A549 (cell line): ENCODE results near the gene TCP10L. TPM values are rescaled to one million over a fixed set of nuclear protein-coding genes. Genes with fewer than 3 reads are reported as not detected.

Experiments
- ATAC-seq, 2 experiments: fragments of 200-7000 bp in 1 of 2; fragments of >200 bp in 1 of 2; cut with Nextera tagmentation in 1 of 2; cut with Tn5 transposase in 1 of 2; 3 replicates each; pipeline versions ENCODE4 v1.8.0 to v1.9.1; 2018 to 2020; ENCODE audit warnings: mild to moderate bottlenecking in 1 of 2, moderate library complexity in 1 of 2
- CTCF ChIA-PET: fragments of 300-600 bp; sonication (Branson Sonifier 250); formaldehyde crosslinking; extraction: SDS; loops from one replicate; lab custom pipeline; 2021; ENCODE audit warnings: antibody characterized with exemption, inconsistent platforms; lab: Yijun Ruan, JAX
- POLR2A ChIA-PET: fragments of 350-600 bp; formaldehyde crosslinking; extraction: SDS; loops from one replicate; lab custom pipeline; 2021; ENCODE audit warnings: antibody characterized with exemption, inconsistent platforms; lab: Yijun Ruan, JAX
- DNase-seq, 2 experiments: peaks; one replicate each; pipeline versions ENCODE4 v3.0.0 to v3.0.0-alpha.2; 2011 to 2016; ENCODE audit warnings: low read depth in 1 of 2, low spot score in 1 of 2
- FAIRE-seq: peaks from 2 replicates; lab custom pipeline; 2011; peaks lifted over from hg19 to GRCh38; lab: Jason Lieb, UNC
- H3K27ac ChIP-seq, 2 experiments: fragments of >200 bp; sonication (Bioruptor Twin); formaldehyde crosslinking; 3 replicates each; pipeline ENCODE4 v1.5.1; 2016 to 2017
- H3K4me1 ChIP-seq: fragments of >200 bp; sonication (Bioruptor Twin); formaldehyde crosslinking; 3 replicates; pipeline ENCODE4 v1.6.1; 2016
- H3K4me2 ChIP-seq: fragments of >200 bp; sonication (Bioruptor Twin); formaldehyde crosslinking; 3 replicates; pipeline ENCODE4 v1.6.1; 2016
- H3K4me3 ChIP-seq: fragments of >200 bp; sonication (Bioruptor Twin); formaldehyde crosslinking; 3 replicates; pipeline ENCODE4 v1.5.1; 2016
- H3K9me3 ChIP-seq: fragments of >200 bp; sonication (Bioruptor Twin); formaldehyde crosslinking; 3 replicates; pipeline ENCODE4 v1.6.1; 2016
- BCL3 ChIP-seq: fragments of >200 bp; sonication (Bioruptor Twin); formaldehyde crosslinking; IDR thresholded peaks from 3 replicates; pipeline ENCODE4 v1.6.1; 2016
- CBX8 ChIP-seq: fragments of 200-600 bp; sonication (generic); IDR thresholded peaks from 2 replicates; pipeline ENCODE4 v1.6.1; 2016
- CHD4 ChIP-seq: fragments of 200-600 bp; sonication (generic); IDR thresholded peaks from 2 replicates; pipeline ENCODE4 v1.6.1; 2016; ENCODE audit warnings: antibody characterized with exemption, mild to moderate bottlenecking, borderline replicate concordance
- EP300 ChIP-seq, 2 experiments: fragments of >200 bp; sonication (Bioruptor Twin); formaldehyde crosslinking; IDR thresholded peaks; 2 replicates in 1 of 2; 3 replicates in 1 of 2; pipeline ENCODE4 v1.6.1; 2016 to 2017
- FOSB ChIP-seq: fragments of 250-450 bp; sonication (Bioruptor Pico); IDR thresholded peaks from 2 replicates; pipeline ENCODE4 v1.5.0; 2020; ENCODE audit warnings: mild to moderate bottlenecking, moderate library complexity
- HEYL ChIP-seq: fragments of 250-450 bp; sonication (Bioruptor Pico); IDR thresholded peaks from 2 replicates; pipeline ENCODE4 v1.8.0; 2021; ENCODE audit warnings: mild to moderate bottlenecking, moderate library complexity
- HMGXB4 ChIP-seq: fragments of 250-450 bp; sonication (Bioruptor Pico); IDR thresholded peaks from 2 replicates; pipeline ENCODE4 v1.5.0; 2021; ENCODE audit warnings: mild to moderate bottlenecking, moderate library complexity, borderline replicate concordance
- JUN ChIP-seq, 2 experiments: fragments of >200 bp; sonication (Bioruptor Twin); formaldehyde crosslinking; IDR thresholded peaks; 2 replicates in 1 of 2; 3 replicates in 1 of 2; pipeline ENCODE4 v1.6.1; 2016 to 2017
- KDM1A ChIP-seq: fragments of 200-600 bp; sonication (generic); IDR thresholded peaks from 2 replicates; pipeline ENCODE4 v1.6.1; 2016; ENCODE audit warnings: low read depth, mild to moderate bottlenecking
- KDM5A ChIP-seq: fragments of 200-600 bp; sonication (generic); IDR thresholded peaks from 2 replicates; pipeline ENCODE4 v1.6.1; 2016; ENCODE audit warnings: antibody characterized with exemption, mild to moderate bottlenecking
- MAZ ChIP-seq: fragments of 150-350 bp; IDR thresholded peaks from 2 replicates; pipeline ENCODE4 v1.6.1; 2014; ENCODE audit warnings: antibody characterized with exemption, low read depth, low read length, borderline replicate concordance
- PHF8 ChIP-seq: fragments of 200-600 bp; sonication (generic); IDR thresholded peaks from 2 replicates; pipeline ENCODE4 v1.6.1; 2016; ENCODE audit warnings: low read depth, mild to moderate bottlenecking, antibody characterized with exemption, moderate library complexity, borderline replicate concordance
- REST ChIP-seq: fragments of 200-600 bp; sonication (generic); IDR thresholded peaks from 2 replicates; pipeline ENCODE4 v1.6.1; 2016; ENCODE audit warnings: antibody characterized with exemption, mild to moderate bottlenecking, moderate library complexity
- RNF2 ChIP-seq: fragments of 200-600 bp; sonication (generic); IDR thresholded peaks from 2 replicates; pipeline ENCODE4 v1.6.1; 2016; ENCODE audit warnings: low read depth, mild to moderate bottlenecking, antibody characterized with exemption, moderate library complexity, borderline replicate concordance
- SREBF2 ChIP-seq: fragments of 450-650 bp; IDR thresholded peaks from 2 replicates; pipeline ENCODE4 v1.6.1; 2014; ENCODE audit warnings: mild to moderate bottlenecking, moderate library complexity
- ZC3H11A ChIP-seq: fragments of 450-650 bp; IDR thresholded peaks from 2 replicates; pipeline ENCODE4 v1.6.1; 2014; ENCODE audit warnings: antibody characterized with exemption, mild to moderate bottlenecking
- ZFP36 ChIP-seq: fragments of 450-650 bp; IDR thresholded peaks from 2 replicates; pipeline ENCODE4 v1.6.1; 2014; ENCODE audit warnings: borderline replicate concordance; ENCODE audit not compliant: partially characterized antibody
- WGBS: methylation state at CpG from one replicate; pipeline ENCODE4 v1.1.6; 2017; ENCODE audit errors: missing lambda C conversion rate; 5-methylcytosine and 5-hydroxymethylcytosine counted together
- polyA plus RNA-seq, 4 experiments: library from polyadenylated mRNA; depleted of rRNA in 3 of 4; stranded (reverse); fragments of >200 nt; fragmentation: RNase III in 1 of 4; extraction: RNeasy Plus Mini Kit Qiagen cat#74134 plus additional on column Dnase treatment in 1 of 4; gene quantifications; 2 replicates in 3 of 4; 3 replicates in 1 of 4; pipeline ENCODE4 v1.2.3, GENCODE V29; 2011 to 2017

TCP10L gene
- polyA plus RNA-seq, 2 of the 4 experiments (the other 2 are of a cell fraction): 0.62 to 1.2 TPM

- ATAC-seq (no peak), DNase-seq (no peak), FAIRE-seq (no peak)
- Histone ChIP-seq H3K27ac (peak overlapping the region; percentile 89 to 99), H3K9me3 (no peaks in the 10 kb centered on the region), H3K4me1 (0 out of 3 replicates have a peak, but pooled peaks cover 8% of the 10 kb centered on the region), H3K4me2 (peak overlapping the region; percentile 82), H3K4me3 (peak overlapping the region; percentile 54)
- no peak for TF ChIP-seq MAZ
- no peak for TF ChIP-seq CBX8
- TF ChIP-seq PHF8: no peak
- no peak for TF ChIP-seq HMGXB4 (CRISPR knock-in tag)
- TF ChIP-seq SREBF2: no peak
- no peak for TF ChIP-seq REST
- TF ChIP-seq FOSB (CRISPR knock-in tag): no peak
- TF ChIP-seq JUN (IDR thresholded peaks at IDR 0.05): no peak
- TF ChIP-seq CHD4: no peak
- no peak for TF ChIP-seq ZC3H11A
- ChIA-PET POLR2A (no interaction called here), CTCF (interaction anchor here (1.2 to 1.4 kb wide), 2 partner anchors 13 kb away, joined by 3 to 7 read pairs; no protein-coding TSS in a partner anchor)
- 77% methylated on average over 16 of the region's 16 CpGs for WGBS
Observed at GRCh38 chr21:32613436-32614043, 28.2 kb upstream of the TCP10L start.

GRCh38 chr21:32612999-32613337 lies 27.6 kb upstream of the TCP10L start:
- CTCF ChIA-PET: interaction anchor here (1.2 to 1.4 kb wide), 2 partner anchors 12 to 13 kb away, joined by 3 to 7 read pairs; no protein-coding TSS in a partner anchor
- FAIRE-seq: no peak
- 4% methylated on average over 11 of the region's 15 CpGs for WGBS

More at GRCh38 chr21:32612999-32613337, 27.6 kb upstream of the TCP10L start:
- DNase-seq (peak in 1 of 2 experiments; percentile 5), ATAC-seq (peak; percentile 55 to 56; a peak in 5 of 6 replicates)
- H3K4me2 ChIP-seq: peak overlapping the region; percentile 82
- POLR2A ChIA-PET: no interaction called here
- H3K27ac ChIP-seq: peak overlapping the region; percentile 89 to 99
- H3K9me3 ChIP-seq: no peaks in the 10 kb centered on the region
- TF ChIP-seq ZFP36 (no peak), RNF2 (no peak), KDM5A (no peak), HEYL (CRISPR knock-in tag) (no peak), EP300 (IDR thresholded peaks at IDR 0.05) (no peak), BCL3 (no peak), KDM1A (no peak)
- 0 out of 3 replicates have a peak, but pooled peaks cover 8% of the 10 kb centered on the region for H3K4me1 ChIP-seq
- peak overlapping the region; percentile 54 for H3K4me3 ChIP-seq
